HL-60 (cell line): Measurements from ENCODE around the gene ACO1.
A peak's percentile ranks its signal among the peaks of the same experiment; 100 is the strongest.

Experiments used
- DNase-seq, 2 experiments: peaks; one replicate each; pipeline ENCODE4 v3.0.0-alpha.2; 2010 to 2020; ENCODE audit warnings: low read depth in 1 of 2, low spot score in 1 of 2
- H3K27ac ChIP-seq: fragments of 250-450 bp; sonication (Bioruptor Pico); replicated peaks from 2 replicates; pipeline ENCODE4 v1.5.1; 2020; ENCODE audit warnings: mild to moderate bottlenecking, moderate library complexity
- H3K27me3 ChIP-seq: fragments of 250-450 bp; sonication (Bioruptor Pico); 2 replicates; pipeline ENCODE4 v1.5.1; 2021; ENCODE audit warnings: mild to moderate bottlenecking, moderate library complexity; ENCODE audit not compliant: insufficient read depth, poor library complexity, severe bottlenecking
- H3K4me3 ChIP-seq: replicated peaks from 2 replicates; pipeline ENCODE4 v1.5.1; 2011; ENCODE audit warnings: mild to moderate bottlenecking, control low read depth, low read length; ENCODE audit not compliant: insufficient read depth
- CTCF ChIP-seq: IDR thresholded peaks from one replicate; pipeline ENCODE4 v1.5.1; 2011; ENCODE audit warnings: low read length, control low read depth, inconsistent platforms; ENCODE audit not compliant: insufficient read depth
- GABPA ChIP-seq: IDR thresholded peaks from 2 replicates; pipeline ENCODE4 v1.6.1; 2012; ENCODE audit warnings: low read depth
- POLR2AphosphoS5 ChIP-seq: IDR thresholded peaks from 2 replicates; pipeline ENCODE4 v1.6.1; 2012; ENCODE audit warnings: low read depth
- REST ChIP-seq: IDR thresholded peaks from 2 replicates; pipeline ENCODE4 v1.6.1; 2012; ENCODE audit warnings: low read depth; ENCODE audit not compliant: insufficient replicate concordance
- SPI1 ChIP-seq: IDR thresholded peaks from 2 replicates; pipeline ENCODE4 v1.6.1; 2012; ENCODE audit warnings: low read depth, mild to moderate bottlenecking, borderline replicate concordance

The ACO1 gene

GRCh38 chr9:32398207-32398606, 13.8 kb downstream of the ACO1 start:
- TF ChIP-seq REST (no peak), POLR2AphosphoS5 (no peak), GABPA (no peak), CTCF (no peak), SPI1 (no peak)
- H3K4me3 ChIP-seq: no peak overlapping the region
- no peak for DNase-seq
- H3K27ac ChIP-seq: no peak overlapping the region
- no peaks in the 10 kb centered on the region for H3K27me3 ChIP-seq

GRCh38 chr9:32399110-32399815, 14.8 kb downstream of the ACO1 start:
- Histone ChIP-seq H3K4me3 (no peak overlapping the region), H3K27ac (no peak overlapping the region), H3K27me3 (no peaks in the 10 kb centered on the region)
- peak in 1 of 2 experiments; percentile 16 for DNase-seq
- no peak for TF ChIP-seq REST
- no peak for TF ChIP-seq SPI1
- no peak for TF ChIP-seq CTCF
- no peak for TF ChIP-seq GABPA
- no peak for TF ChIP-seq POLR2AphosphoS5

GRCh38 chr9:32401488-32401887, 17.0 kb downstream of the ACO1 start:
- TF ChIP-seq POLR2AphosphoS5: no peak
- TF ChIP-seq GABPA: no peak
- no peak for TF ChIP-seq REST
- no peak for TF ChIP-seq CTCF
- no peak for TF ChIP-seq SPI1
- no peak for DNase-seq
- Histone ChIP-seq H3K27ac (no peak overlapping the region), H3K27me3 (no peaks in the 10 kb centered on the region), H3K4me3 (no peak overlapping the region)
